Kidney (tissue), 14 donors: ENCODE results near the gene HOXA4. TPM values are rescaled to one million over a fixed set of nuclear protein-coding genes. Genes with fewer than 3 reads are reported as not detected.

ENCODE experiments used
- DNase-seq, 5 donors: peaks; one replicate each; pipeline ENCODE4 v3.0.0-alpha.2; 2013 to 2020
- FAIRE-seq: peaks from 2 replicates; lab custom pipeline; 2012; peaks lifted over from hg19 to GRCh38; lab: Jason Lieb, UNC
- H3K27ac ChIP-seq, 2 donors: one replicate each; pipeline ENCODE4 v1.7.0; 2013; ENCODE audit warnings: low read depth in 2 of 2, low read length in 2 of 2, inconsistent platforms in 1 of 2
- H3K27me3 ChIP-seq: one replicate; pipeline ENCODE4 v1.7.1; 2013; ENCODE audit warnings: low read length, inconsistent platforms; ENCODE audit not compliant: control insufficient read depth, insufficient read depth
- H3K36me3 ChIP-seq, 3 donors: one replicate each; pipeline versions ENCODE4 v1.7.0 to v1.7.1; 2013; ENCODE audit warnings: low read length in 3 of 3, control low read depth in 1 of 3, inconsistent platforms in 1 of 3; ENCODE audit not compliant: insufficient read depth in 3 of 3, control insufficient read depth in 2 of 3
- H3K4me1 ChIP-seq, 3 donors: one replicate each; pipeline versions ENCODE4 v1.7.0 to v1.7.1; 2013; ENCODE audit warnings: low read length in 3 of 3, inconsistent platforms in 1 of 3, low read depth in 1 of 3; ENCODE audit not compliant: control insufficient read depth in 2 of 3, insufficient read depth in 2 of 3
- H3K4me3 ChIP-seq, 3 donors: one replicate each; pipeline versions ENCODE4 v1.7.0 to v1.8.1; 2013; ENCODE audit warnings: low read length in 3 of 3, control low read depth in 1 of 3, inconsistent platforms in 1 of 3
- H3K9ac ChIP-seq, 3 donors: one replicate each; pipeline versions ENCODE4 v1.7.0 to v1.7.1; 2013; ENCODE audit warnings: low read length in 3 of 3, control low read depth in 1 of 3, inconsistent platforms in 1 of 3
- H3K9me3 ChIP-seq, 3 donors: one replicate each; pipeline versions ENCODE4 v1.7.0 to v1.7.1; 2013; ENCODE audit warnings: low read length in 3 of 3, control low read depth in 1 of 3, inconsistent platforms in 1 of 3; ENCODE audit not compliant: control insufficient read depth in 2 of 3, insufficient read depth in 1 of 3
- intact Hi-C: fragments of 100-400 bp; cut with DNase I; formaldehyde crosslinking; loops from one replicate; pipeline ENCODE4 v1.11.1; 2022
- polyA plus RNA-seq: library from polyadenylated mRNA; stranded (reverse); fragments of 350-450 nt; fragmentation: Illumina TruSeq; extraction: RNeasy Lipid Tissue Mini Kit (QIAGEN cat#74804); gene quantifications from one replicate; pipeline ENCODE4 v1.2.3, GENCODE V29; 2014; ENCODE audit warnings: low read depth, low replicate concordance; ENCODE audit not compliant: insufficient read depth
- total RNA-seq: library from RNA; stranded (reverse); fragmentation: NEBNext Ultra II Directional; extraction: Animal tissue kit (Norgen Biotek cat#: 25700); gene quantifications from one replicate; pipeline ENCODE4 v1.2.1, GENCODE V29; 2021
- TF ChIP-seq, protein P1 (sequence below): IDR thresholded peaks from 3 replicates; pipeline ENCODE4 v1.5.1; 2012; ENCODE audit warnings: mild to moderate bottlenecking, moderate library complexity, borderline replicate concordance; ENCODE audit not compliant: insufficient read depth; ENCODE audit errors: extremely low read depth
- donor health status: control.
- donor health status: control.
- donor health status: control.
- donor health status: control.
- donor health status: control.
- donor health status: DM: yes; HTN: yes; CAD: no.
- donor health status: Normal renal cell carcinoma (clear cell type).

HOXA4 gene
- total and polyA plus RNA-seq, 2 donors from 2014 or later: 11.2 to 13.0 TPM

DNA sequence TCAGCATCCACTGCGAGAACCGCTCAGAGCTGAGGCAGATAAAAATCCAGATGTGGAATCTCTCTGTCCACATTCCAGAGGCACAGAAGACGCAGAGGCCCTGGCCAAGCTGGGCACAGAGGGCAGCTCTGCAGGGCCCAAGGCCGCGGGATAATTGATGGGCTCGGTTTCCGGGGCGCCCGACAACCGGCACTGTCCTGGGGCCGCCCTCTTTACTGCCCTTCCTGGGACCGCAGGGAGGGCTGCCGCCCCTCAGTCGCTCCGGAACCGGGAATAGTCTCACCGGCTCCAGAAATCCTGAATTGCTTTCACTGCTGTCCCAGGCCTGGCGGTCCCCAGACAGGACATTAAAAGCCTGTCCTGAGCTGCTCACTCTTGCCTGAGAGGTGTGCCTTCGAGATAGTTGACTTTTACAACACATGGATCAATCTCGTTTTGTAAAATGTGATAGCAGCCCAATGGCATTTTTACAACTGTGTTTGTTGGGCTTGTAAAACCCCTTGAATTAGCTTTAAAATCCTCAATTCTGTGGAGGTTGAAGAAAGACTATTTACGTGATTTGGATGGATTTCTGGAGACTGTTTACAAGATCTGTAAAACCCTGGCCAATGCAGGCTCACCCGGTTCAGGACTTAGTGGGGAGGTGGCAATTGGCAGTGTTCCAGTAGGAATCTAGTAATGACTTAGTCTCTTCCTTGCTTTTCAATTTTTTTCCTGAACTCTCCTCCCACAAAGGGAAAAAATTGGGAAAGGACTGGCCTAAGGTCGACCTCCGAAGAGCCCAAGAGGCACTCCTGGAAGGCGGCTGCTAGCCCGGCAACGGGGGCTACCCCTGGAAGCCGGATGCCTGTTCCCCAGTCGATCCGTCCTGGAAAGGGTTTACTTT lies 18.4 kb upstream of the HOXA4 start:
- TF ChIP-seq, protein P1, sequence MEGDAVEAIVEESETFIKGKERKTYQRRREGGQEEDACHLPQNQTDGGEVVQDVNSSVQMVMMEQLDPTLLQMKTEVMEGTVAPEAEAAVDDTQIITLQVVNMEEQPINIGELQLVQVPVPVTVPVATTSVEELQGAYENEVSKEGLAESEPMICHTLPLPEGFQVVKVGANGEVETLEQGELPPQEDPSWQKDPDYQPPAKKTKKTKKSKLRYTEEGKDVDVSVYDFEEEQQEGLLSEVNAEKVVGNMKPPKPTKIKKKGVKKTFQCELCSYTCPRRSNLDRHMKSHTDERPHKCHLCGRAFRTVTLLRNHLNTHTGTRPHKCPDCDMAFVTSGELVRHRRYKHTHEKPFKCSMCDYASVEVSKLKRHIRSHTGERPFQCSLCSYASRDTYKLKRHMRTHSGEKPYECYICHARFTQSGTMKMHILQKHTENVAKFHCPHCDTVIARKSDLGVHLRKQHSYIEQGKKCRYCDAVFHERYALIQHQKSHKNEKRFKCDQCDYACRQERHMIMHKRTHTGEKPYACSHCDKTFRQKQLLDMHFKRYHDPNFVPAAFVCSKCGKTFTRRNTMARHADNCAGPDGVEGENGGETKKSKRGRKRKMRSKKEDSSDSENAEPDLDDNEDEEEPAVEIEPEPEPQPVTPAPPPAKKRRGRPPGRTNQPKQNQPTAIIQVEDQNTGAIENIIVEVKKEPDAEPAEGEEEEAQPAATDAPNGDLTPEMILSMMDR: no peak
- intact Hi-C loops: no loop called here
- no peaks in the 10 kb centered on the region for H3K27me3 ChIP-seq
- peak overlapping the region; percentile 97 to 98 for H3K27ac ChIP-seq
- FAIRE-seq (no peak), DNase-seq (peak in 3 of 5 donors; percentile 50 to 75 (median 58))
- H3K9ac ChIP-seq: peak overlapping the region; percentile 83 to 85 (median 85)
- peak overlapping the region; percentile 56 to 87 (median 83) for H3K4me3 ChIP-seq
- H3K4me1 ChIP-seq: peaks cover 0 to 18% (median 16%) of the 10 kb centered on the region in 3 donors
- no peaks in the 10 kb centered on the region for H3K36me3 ChIP-seq
- no peaks in the 10 kb centered on the region for H3K9me3 ChIP-seq

DNA sequence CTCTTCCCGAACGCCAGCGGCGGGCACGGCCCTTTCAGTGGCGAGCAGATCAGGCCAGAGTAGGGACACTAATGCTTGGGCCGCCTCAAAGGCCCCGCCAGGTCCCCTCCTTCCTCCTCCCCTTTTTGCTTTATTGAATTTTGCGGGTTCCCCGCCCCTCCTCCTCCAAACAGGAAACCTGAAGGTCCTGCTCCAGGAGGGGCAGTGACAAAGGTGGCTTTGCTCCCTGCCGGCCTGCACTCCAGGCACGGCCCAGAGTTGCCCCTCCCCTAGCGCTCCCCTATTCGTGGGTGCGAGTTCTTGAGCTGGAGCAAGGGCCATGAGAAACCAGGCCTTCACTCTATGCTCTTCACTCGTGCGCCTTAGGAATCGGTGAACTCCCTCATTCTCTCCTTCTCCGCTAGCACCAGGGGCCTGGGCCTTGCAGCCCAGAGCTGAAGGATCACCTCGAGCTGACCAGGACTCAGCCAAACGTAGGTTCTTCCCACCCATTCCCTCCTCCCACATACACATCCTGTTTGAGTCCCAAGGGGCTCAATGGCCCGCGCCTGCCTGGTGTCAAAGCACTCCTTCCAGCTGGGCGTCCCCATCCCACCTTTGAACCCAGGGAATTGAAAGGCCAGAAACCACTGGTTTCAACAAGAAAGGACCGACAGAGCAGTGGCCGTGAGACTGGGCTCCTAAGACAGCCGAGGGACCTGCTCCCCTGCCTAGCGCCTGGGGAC lies 17.6 kb upstream of the HOXA4 start:
- Histone ChIP-seq H3K27ac (peak overlapping the region; percentile 97 to 98), H3K36me3 (peaks cover 0 to 2% (median 0%) of the 10 kb centered on the region in 3 donors), H3K4me1 (peaks cover 0 to 16% (median 13%) of the 10 kb centered on the region in 3 donors), H3K4me3 (peak overlapping the region; percentile 56 to 87 (median 83)), H3K9me3 (no peaks in the 10 kb centered on the region), H3K27me3 (no peaks in the 10 kb centered on the region), H3K9ac (peak overlapping the region; percentile 83 to 85 (median 85))
- FAIRE-seq (no peak), DNase-seq (peak in 4 of 5 donors; percentile 78 to 87 (median 82))
- TF ChIP-seq, protein P1: no peak
- intact Hi-C loops: no loop called here

DNA sequence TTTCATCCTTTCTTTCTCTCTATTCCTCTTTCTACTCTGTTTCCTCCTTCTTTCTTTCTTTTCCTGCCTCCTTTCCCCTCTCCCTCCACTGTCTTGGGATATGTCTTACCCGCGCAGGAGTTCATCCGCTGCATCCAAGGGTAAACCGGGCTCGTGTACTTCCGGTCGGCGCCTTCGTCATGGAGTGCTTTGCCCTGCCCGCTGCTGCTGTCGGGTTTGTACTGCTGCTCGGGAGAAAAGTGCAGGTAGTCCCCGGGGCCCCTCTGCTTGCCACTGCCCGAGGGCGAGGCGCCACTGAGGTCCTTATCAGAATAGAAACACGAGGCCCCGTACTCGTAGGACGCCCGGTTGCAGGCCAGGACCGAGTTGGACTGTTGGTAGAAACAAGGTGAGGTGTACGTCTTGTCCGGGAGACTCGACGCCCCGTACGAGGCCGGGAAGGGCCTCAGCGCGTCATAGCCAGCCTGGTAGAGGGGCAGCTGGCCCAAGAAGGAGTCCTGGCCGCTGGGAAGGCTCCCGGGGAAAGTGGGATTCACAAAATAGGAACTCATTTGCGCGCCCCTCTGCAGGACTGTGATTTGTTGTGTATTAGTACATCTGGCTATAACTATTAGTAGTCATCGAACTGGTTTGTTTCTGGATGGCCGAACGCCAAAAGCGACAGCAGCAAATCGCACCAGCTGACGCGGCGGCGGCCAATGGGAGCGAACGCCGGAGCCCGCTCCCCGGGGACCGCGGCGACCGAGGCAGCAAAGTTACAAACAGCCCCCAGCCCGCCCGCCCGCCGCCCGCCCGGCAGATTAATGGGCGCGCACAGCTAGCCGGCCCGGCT lies 16.9 kb upstream of the HOXA4 start, which contains the start of gene HOXA6:
HOXA6 (minus strand) TSS at position 576 of the 832 bp plus-strand sequence; CDS start at position 551, 25 bp downstream.
- Histone ChIP-seq H3K9me3 (no peaks in the 10 kb centered on the region), H3K36me3 (peaks cover 0 to 2% (median 0%) of the 10 kb centered on the region in 3 donors), H3K27me3 (no peaks in the 10 kb centered on the region), H3K4me3 (peak within 1 kb of the TSS; percentile 56 to 87 (median 83)), H3K9ac (peak within 1 kb of the TSS; percentile 83 to 85 (median 85)), H3K27ac (peak within 1 kb of the TSS; percentile 97 to 98), H3K4me1 (peaks cover 0 to 16% (median 10%) of the 10 kb centered on the region in 3 donors)
- no peak for FAIRE-seq
- DNase-seq: peak in 4 of 5 donors; percentile 74 to 95 (median 83)
- TF ChIP-seq, protein P1: no peak
- intact Hi-C loops: no loop called here
